Hematopoietic multipotent progenitor cell treated with erythropoietin and hydrocortisone succinate and interleukin-3 and kit ligand, for 4 days (in vitro differentiated cells): ENCODE results near the gene MAP7D1.
A peak's percentile ranks its signal among the peaks of the same experiment; 100 is the strongest.
"Not testable (repeated sequence)": the region's sequence is repeated elsewhere in the genome, so short reads cannot be mapped to it uniquely, and the experiment has no call there.

Experiments
- DNase-seq: peaks from one replicate; pipeline ENCODE4 v3.0.0-alpha.2; 2015

Gene MAP7D1

DNA sequence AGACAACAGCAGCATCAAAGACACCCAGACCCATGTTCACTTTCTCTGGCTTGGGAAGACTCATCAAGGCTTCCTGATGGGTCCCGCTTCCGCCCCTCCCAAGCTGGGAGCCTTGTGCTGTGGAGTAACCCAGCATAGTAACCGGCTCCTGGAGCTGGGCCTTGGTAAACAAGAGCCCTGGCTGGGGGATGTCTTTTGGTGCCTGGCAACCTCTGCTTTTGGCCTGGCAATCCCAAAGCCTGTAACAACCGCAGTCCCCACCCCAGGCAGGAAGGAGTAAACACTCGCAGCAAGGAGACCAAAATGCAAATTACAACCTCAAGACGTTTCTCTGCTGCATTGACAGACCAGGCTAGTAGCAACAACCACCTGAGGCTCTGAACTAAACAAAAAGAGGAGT, 51.4 kb downstream of the MAP7D1 start:
- no peak for DNase-seq

DNA sequence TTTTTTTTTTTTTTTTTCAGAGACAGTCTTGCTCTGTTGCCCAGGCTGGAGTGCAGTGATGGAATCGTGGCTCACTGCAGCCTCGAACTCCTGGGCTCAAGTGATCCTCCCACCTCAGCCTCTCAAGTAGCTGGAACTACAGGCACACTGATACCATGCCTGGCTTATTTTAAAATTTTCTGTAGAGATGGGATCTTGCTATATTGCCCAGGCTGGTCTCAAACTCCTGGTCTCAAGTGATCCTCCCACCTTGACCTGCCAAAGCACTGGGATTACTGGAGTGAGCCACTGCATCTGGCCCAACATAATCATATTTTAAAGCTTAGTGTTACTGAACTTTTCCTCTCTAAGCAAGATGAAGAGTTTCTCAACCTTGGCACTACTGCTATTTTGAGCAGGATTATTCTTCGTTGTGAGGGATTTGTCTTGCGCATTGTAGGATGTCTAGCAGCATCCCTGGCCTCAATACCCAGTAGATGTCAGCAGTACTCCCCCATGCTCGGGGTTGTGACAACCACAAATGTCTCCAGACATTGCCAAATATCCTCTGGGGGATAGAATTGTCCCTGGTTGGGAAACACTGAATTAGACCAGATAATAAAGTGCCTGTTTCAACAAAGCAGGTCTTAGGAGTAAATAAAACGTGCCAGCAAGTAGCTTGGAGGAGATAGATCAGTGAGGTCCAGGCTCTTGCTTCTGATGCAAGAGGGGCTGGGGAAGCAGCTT, 53.2 kb downstream of the MAP7D1 start:
- DNase-seq: peak; percentile 77

DNA sequence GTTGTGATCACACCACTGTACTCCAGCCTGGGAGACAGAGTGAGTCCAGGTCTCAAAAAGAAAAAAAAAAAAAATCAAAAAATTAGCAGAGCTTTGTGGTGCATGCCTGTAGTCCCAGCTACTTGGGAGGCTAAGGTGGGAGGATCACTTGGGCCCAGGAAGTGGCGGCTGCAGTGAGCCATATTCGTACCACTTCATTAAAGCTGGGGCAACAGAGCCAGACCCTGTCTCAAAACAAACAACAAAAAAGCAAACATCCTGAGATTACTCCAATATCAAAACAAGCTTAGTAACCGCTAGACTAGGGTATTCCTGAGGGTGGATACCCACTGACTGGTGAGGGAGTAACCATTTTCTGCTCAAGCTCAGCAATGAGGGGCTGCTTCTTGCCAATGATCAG, 55.3 kb downstream of the MAP7D1 start:
- DNase-seq: no peak

DNA sequence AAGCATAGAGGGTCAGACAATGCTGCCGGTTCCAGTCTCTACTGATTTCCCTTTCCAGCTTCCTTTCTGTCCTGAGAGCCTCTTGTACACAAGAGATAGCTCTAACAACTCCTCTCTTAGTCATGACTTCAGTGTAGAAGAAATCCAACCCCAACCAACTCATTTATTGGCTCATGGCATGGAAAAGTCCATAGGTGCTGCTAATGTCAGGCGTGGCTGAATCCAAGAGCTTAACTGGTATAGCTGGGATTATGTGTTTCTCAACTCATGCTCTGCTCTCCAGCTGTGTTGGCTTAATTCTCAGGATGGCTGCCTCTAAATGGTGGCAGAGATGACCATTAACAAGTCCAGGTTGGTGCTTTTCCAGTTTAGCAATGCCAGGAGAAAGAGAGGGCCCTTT, 55.9 kb downstream of the MAP7D1 start:
- DNase-seq: no peak

DNA sequence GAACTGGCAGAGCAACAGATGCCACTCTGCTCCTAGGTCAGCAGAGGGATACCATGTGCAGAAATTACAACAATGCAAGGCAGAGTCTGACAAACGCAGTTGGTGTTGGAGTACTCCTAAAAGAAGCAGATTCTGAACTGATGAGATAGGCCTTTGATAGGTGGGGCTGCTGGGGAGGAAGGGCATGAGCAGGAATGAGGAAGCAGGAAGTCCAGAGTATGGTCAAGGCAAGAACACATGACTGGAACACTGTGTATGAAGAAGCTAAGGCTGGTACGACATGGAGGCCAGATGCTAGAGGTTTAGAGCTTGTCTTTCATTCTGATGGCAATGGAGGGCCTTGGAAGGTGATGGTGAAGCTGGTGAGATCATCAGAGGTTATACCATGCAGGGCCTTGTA, 56.8 kb downstream of the MAP7D1 start:
- DNase-seq: peak; percentile 47

DNA sequence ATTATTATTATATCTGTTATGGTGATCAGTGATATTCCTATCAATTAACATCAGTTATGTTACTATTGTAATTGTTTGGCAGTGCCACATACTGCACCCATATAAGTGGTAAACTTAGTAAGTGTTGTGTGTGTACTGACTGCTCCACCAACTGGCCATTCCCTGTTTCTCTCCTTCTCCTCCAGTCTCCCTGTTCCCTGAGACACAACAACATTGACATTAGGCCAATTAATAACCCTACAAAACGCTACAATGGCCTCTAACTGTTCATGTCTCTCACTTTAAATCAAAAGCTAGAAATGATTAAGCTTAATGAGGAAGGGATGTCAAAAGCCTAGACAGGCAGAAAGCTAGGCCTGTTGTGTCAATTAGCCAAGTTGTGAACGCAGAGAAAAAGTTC, 61.7 kb downstream of the MAP7D1 start:
- DNase-seq: no peak

DNA sequence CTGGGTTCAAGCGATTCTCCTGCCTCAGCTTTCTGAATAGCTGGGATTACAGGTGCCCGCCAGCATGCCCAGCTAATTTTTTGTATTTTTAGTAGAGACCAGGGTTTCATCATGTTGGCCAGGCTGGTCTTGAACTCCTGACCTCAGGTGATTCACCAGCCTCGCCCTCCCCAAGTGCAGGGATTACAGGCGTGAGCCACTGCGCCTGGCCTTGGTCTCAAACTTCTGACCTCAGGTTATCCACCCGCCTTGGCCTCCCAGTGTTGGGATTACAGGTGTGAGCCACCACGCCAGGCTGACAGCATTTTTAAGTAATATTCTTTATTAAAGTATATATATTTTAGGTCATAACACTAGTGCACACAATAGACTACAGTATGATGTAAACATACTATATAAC, 65.9 kb downstream of the MAP7D1 start:
- DNase-seq: not testable (repeated sequence)

DNA sequence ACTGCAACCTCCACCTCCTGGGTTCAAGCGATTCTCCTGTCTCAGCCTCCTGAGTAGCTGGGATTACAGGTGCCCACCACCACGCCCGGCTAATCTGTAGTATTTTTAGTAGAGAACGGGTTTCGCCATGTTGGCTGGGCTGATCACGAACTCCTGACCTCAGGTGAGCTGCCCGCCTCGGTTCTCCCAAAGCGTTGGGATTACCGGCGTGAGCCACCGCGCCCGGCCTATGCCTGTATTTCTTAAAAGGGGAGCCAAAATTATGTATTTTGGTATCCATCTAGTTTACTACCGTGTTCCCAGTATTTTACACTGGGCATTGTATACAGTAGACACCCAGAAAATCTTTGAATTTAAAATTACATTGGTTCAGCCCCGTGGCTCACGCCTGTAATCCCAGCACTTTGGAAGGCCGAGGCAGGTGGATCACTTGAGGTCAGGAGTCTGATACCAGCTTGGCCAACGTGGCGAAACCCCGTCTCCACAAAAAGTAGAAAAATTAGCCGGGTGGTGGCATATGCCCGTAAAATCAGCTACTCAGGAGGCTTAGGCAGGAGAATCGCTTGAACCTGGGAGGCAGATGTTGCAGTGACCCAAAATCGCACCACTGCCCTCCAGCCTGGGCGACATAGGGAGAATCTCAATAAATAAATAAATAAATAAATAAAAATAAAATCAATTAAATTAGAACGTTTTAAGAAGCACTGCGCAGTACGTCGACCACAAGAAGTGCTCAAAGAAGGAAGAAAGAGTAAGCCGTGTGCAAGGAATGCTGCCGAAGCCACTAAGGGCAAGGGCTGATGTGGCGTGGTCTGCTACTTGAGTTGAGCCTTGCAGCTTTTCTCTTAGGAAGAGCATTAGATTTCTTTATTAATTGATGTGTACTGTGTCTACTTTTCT, 66.8 kb downstream of the MAP7D1 start:
- no peak for DNase-seq

DNA sequence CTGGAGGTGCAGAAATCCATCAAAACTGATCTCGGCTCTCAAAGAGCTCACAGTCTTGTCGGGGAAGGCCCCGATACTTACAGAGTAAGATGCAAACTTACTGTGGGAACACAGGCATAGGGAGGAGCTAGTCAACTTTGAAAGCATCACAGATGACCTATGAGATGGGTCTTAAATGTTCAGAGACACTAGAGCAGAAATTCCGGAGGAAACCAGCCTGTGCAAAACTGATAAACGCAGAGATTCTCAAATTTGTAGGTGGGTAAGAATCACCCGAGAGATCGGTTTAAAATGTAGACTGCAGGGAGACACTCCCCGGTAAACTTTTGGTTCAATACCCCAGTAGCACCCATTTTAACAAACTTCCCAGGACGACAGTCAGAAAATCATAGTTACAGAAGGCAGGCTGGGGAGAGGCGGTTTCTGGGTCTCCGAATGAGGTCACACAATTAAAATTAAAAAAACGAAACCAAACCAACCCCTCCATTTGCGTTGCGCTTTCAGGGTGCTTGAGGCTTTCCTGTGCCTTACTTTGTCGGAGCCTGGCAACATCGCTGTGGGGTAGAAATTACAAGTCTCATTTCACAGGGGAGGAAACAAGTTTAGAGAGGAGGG, 67.5 kb downstream of the MAP7D1 start:
- peak; percentile 87 for DNase-seq

DNA sequence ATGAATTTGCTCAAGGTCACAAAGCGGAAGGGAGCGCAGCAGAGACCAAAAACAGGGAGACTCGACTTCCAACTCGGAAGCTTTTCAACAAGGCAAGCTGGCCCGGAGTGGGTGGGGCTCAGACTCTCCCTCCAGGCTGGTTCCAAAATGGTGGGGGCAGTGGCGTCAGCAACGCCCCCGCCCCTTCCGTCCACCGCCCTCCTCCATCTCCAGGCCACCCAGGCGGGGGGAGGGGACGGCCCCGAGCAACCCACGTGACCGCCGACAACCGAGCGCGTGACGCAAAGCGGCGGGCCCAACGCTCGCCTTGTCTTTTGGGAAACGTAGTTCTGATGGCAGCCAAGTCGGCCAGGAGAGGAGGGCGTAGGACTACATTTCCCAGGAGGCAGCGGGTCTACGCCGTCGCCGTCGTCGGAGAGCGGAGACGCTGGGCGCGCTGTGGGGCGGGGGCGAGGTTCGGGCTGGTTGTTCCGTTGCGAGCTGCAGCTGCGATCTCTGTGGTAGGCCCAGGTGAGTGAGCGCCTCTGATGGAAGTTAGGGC, 68.1 kb downstream of the MAP7D1 start, which contains the start of gene THRAP3:
Gene THRAP3 (plus strand): TSS at position 448 of the 541 bp plus-strand sequence. CDS start 58,121 bp downstream, outside the sequence.
- peak; percentile 100 for DNase-seq

DNA sequence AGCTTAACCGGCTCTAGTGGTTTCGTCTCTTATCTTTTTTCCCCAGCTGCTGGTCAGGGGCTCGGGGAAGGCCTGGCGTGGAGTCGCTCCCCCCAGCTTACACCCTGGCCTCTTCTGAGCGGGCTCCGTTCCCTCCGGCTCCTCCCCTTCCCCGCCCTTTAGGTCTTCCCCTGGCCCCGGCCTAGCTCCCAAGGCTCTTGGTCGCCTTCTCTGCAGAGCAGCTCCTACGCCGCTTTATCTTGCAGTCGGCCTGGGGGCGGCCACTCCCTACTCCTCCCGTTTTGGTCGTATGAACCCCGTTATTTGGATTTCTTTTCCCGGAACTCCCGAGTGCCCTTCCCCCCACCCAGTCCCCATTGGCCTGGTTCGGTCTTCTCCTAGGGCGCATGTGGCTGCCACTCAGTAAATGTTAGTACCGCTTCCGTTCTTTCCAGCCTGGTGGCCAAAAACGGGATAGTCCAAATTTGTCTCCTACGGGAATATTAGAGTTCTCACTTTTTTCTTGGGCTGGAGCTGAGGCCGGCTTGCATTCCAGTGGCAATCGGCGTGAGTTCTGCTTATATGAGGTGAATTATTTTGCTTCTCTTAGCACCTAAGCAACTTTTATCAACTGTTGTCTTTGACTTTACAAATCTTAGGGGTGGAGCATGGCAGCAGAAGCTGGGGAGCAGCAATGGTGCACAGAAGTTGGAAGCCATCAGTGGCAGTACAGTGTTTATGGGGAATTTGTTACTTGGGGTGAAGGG, 68.8 kb downstream of the MAP7D1 start:
- no peak for DNase-seq

DNA sequence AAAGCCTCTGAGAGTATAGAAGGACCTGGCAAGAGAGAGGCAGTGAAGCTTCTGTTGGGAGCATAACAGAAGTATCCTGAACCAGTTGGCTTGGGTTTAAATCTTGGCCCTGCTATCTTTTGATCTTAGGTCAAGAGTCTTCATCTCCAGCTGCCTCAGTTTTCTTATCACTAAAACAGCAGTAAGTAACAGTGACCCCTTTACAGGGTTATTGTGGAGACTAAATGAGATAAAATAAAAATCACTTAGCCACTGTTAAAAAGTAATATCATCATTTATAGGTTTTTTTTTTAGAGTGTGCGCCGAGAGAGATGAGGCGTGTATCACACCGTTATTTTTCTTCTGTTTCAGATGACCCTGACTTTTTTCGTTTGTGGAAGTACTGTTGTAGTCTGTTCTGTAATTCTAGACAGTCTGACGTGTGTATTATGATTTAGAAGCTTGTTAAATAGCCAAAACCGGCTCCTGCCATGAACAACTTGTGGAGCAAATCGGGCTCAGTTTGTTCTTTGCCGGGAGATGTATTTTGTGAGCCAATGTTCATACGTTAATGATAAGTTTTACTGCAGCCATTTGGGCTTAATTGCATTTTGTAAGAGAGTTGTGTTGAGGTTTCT, 69.4 kb downstream of the MAP7D1 start:
- DNase-seq: peak; percentile 52

DNA sequence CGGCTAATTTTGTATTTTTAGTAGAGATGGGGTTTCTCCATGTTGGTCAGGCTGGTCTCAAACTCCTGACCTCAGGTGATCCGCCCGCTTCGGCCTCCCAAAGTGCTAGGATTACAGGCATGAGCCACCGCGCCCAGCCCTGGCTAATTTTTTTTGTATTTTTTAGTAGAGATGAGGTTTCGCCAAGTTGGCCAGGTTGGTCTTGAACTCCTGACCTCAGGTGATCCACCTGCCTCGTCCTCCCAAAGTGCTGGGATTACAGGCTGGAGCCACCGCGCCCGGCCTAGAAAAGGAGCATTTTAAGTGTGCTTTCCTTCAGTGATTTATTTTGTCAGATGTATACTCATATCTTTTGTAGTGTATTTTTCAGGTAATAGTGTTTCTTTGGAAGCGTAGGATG, 74.3 kb downstream of the MAP7D1 start:
- DNase-seq: not testable (repeated sequence)
